Activated naive CD8-positive, alpha-beta T cell treated with anti-CD3 and anti-CD28 coated beads, Interleukin-2, amount 50 U/mL, for 24 hours (primary cell): ENCODE measurements around the gene SIVA1.
A peak's percentile ranks its signal among the peaks of the same experiment; 100 is the strongest.

Experiments used
- ATAC-seq: fragments of 150-1000 bp; cut with Tn5 transposase; one replicate; pipeline ENCODE4 v1.10.0; 2021
- DNase-seq: peaks from one replicate; pipeline ENCODE4 v3.0.0; 2021
- H3K27ac Mint-ChIP-seq: one replicate; pipeline ENCODE4 v1.8.0; 2021; ENCODE audit warnings: mild to moderate bottlenecking, mixed read lengths
- H3K27me3 Mint-ChIP-seq: one replicate; pipeline ENCODE4 v1.8.0; 2021; ENCODE audit warnings: mixed read lengths
- H3K36me3 Mint-ChIP-seq: one replicate; pipeline ENCODE4 v1.8.0; 2021; ENCODE audit warnings: low read depth, mixed read lengths
- H3K4me1 Mint-ChIP-seq: one replicate; pipeline ENCODE4 v1.8.0; 2021; ENCODE audit warnings: mixed read lengths
- H3K4me3 Mint-ChIP-seq: one replicate; pipeline ENCODE4 v1.8.0; 2021; ENCODE audit warnings: mild to moderate bottlenecking, moderate library complexity, mixed read lengths
- H3K9me3 Mint-ChIP-seq: one replicate; pipeline ENCODE4 v1.8.0; 2021; ENCODE audit warnings: mixed read lengths

SIVA1 gene

GRCh38 chr14:104752735-104753527 is at the start of gene SIVA1:
Gene SIVA1 (plus strand): TSS chr14:104753147. CDS start chr14:104753202, 55 bp downstream.
- Mint-ChIP-seq H3K27me3 (no peaks in the 10 kb centered on the region), H3K9me3 (no peaks in the 10 kb centered on the region), H3K4me3 (peak within 1 kb of the TSS; percentile 92), H3K27ac (peak within 1 kb of the TSS; percentile 85), H3K36me3 (peaks cover 13% of the 10 kb centered on the region), H3K4me1 (peaks cover 33% of the 10 kb centered on the region)
- peak; percentile 96 for ATAC-seq
- peak; percentile 100 for DNase-seq

GRCh38 chr14:104703269-104703668 is 49.7 kb upstream of the SIVA1 start:
- DNase-seq (no peak), ATAC-seq (no peak)
- Mint-ChIP-seq H3K4me1 (peaks cover 2% of the 10 kb centered on the region), H3K36me3 (peaks cover 4% of the 10 kb centered on the region), H3K4me3 (no peak overlapping the region), H3K27me3 (no peaks in the 10 kb centered on the region), H3K27ac (no peak overlapping the region), H3K9me3 (no peaks in the 10 kb centered on the region)

- H3K27ac Mint-ChIP-seq, result no peak overlapping the region
- no peaks in the 10 kb centered on the region for H3K27me3 Mint-ChIP-seq
- DNase-seq (no peak), ATAC-seq (no peak)
- H3K4me1 Mint-ChIP-seq, result peaks cover 2% of the 10 kb centered on the region
- peaks cover 4% of the 10 kb centered on the region for H3K36me3 Mint-ChIP-seq
- H3K4me3 Mint-ChIP-seq, result no peak overlapping the region
- no peaks in the 10 kb centered on the region for H3K9me3 Mint-ChIP-seq
These were observed 48.7 kb upstream of the SIVA1 start for GRCh38 chr14:104704252-104704651.

- Mint-ChIP-seq H3K4me3 (no peak overlapping the region), H3K4me1 (peaks cover 2% of the 10 kb centered on the region), H3K27ac (no peak overlapping the region), H3K9me3 (no peaks in the 10 kb centered on the region), H3K36me3 (peaks cover 8% of the 10 kb centered on the region), H3K27me3 (no peaks in the 10 kb centered on the region)
- DNase-seq (no peak), ATAC-seq (no peak)
These were observed 47.5 kb upstream of the SIVA1 start for GRCh38 chr14:104705340-104706047.

- Mint-ChIP-seq H3K9me3 (no peaks in the 10 kb centered on the region), H3K27ac (no peak overlapping the region), H3K4me3 (no peak overlapping the region), H3K36me3 (peaks cover 8% of the 10 kb centered on the region), H3K4me1 (no peaks in the 10 kb centered on the region), H3K27me3 (no peaks in the 10 kb centered on the region)
- DNase-seq (no peak), ATAC-seq (no peak)
These were observed 46.0 kb upstream of the SIVA1 start for GRCh38 chr14:104706733-104707607.

- Mint-ChIP-seq H3K4me3 (no peak overlapping the region), H3K27me3 (no peaks in the 10 kb centered on the region), H3K27ac (no peak overlapping the region), H3K9me3 (no peaks in the 10 kb centered on the region), H3K36me3 (peaks cover 8% of the 10 kb centered on the region), H3K4me1 (no peaks in the 10 kb centered on the region)
- no peak for ATAC-seq
- DNase-seq, result no peak
These were observed 45.0 kb upstream of the SIVA1 start for GRCh38 chr14:104707608-104708595.

GRCh38 chr14:104708606-104709268 is 44.2 kb upstream of the SIVA1 start:
- peaks cover 6% of the 10 kb centered on the region for H3K36me3 Mint-ChIP-seq
- no peaks in the 10 kb centered on the region for H3K27me3 Mint-ChIP-seq
- no peaks in the 10 kb centered on the region for H3K9me3 Mint-ChIP-seq
- DNase-seq, result peak; percentile 78
- no peak overlapping the region for H3K27ac Mint-ChIP-seq
- no peak overlapping the region for H3K4me3 Mint-ChIP-seq
- no peaks in the 10 kb centered on the region for H3K4me1 Mint-ChIP-seq
- ATAC-seq, result peak; percentile 64

- Mint-ChIP-seq H3K27ac (no peak overlapping the region), H3K9me3 (no peaks in the 10 kb centered on the region), H3K4me3 (no peak overlapping the region), H3K4me1 (no peaks in the 10 kb centered on the region), H3K27me3 (no peaks in the 10 kb centered on the region), H3K36me3 (peaks cover 4% of the 10 kb centered on the region)
- ATAC-seq, result no peak
- no peak for DNase-seq
These were observed 43.4 kb upstream of the SIVA1 start for GRCh38 chr14:104709387-104710039.

- H3K4me3 Mint-ChIP-seq, result no peak overlapping the region
- H3K36me3 Mint-ChIP-seq, result peaks cover 4% of the 10 kb centered on the region
- no peak for DNase-seq
- ATAC-seq, result no peak
- H3K9me3 Mint-ChIP-seq, result no peaks in the 10 kb centered on the region
- no peak overlapping the region for H3K27ac Mint-ChIP-seq
- no peaks in the 10 kb centered on the region for H3K4me1 Mint-ChIP-seq
- H3K27me3 Mint-ChIP-seq, result no peaks in the 10 kb centered on the region
These were observed 42.7 kb upstream of the SIVA1 start for GRCh38 chr14:104710071-104710735.

- H3K36me3 Mint-ChIP-seq, result peaks cover 5% of the 10 kb centered on the region
These were observed 39.8 kb upstream of the SIVA1 start for GRCh38 chr14:104712881-104713734.

GRCh38 chr14:104714066-104714465 is 38.9 kb upstream of the SIVA1 start:
- Mint-ChIP-seq H3K9me3 (no peaks in the 10 kb centered on the region), H3K27ac (no peak overlapping the region), H3K36me3 (peaks cover 5% of the 10 kb centered on the region), H3K4me3 (no peak overlapping the region), H3K4me1 (no peaks in the 10 kb centered on the region), H3K27me3 (no peaks in the 10 kb centered on the region)
- no peak for ATAC-seq
- no peak for DNase-seq

More at GRCh38 chr14:104712881-104713734, 39.8 kb upstream of the SIVA1 start:
- DNase-seq (no peak), ATAC-seq (no peak)
- Mint-ChIP-seq H3K27me3 (no peaks in the 10 kb centered on the region), H3K9me3 (no peaks in the 10 kb centered on the region), H3K4me1 (no peaks in the 10 kb centered on the region), H3K27ac (no peak overlapping the region), H3K4me3 (no peak overlapping the region)

- H3K4me1 Mint-ChIP-seq, result no peaks in the 10 kb centered on the region
- no peak overlapping the region for H3K4me3 Mint-ChIP-seq
- DNase-seq (no peak), ATAC-seq (no peak)
- no peaks in the 10 kb centered on the region for H3K9me3 Mint-ChIP-seq
- H3K36me3 Mint-ChIP-seq, result peaks cover 5% of the 10 kb centered on the region
- H3K27me3 Mint-ChIP-seq, result no peaks in the 10 kb centered on the region
- no peak overlapping the region for H3K27ac Mint-ChIP-seq
These were observed 38.3 kb upstream of the SIVA1 start for GRCh38 chr14:104714681-104715080.
